Activated CD4-positive, CD25-positive, alpha-beta regulatory T cell treated with anti-CD3 and anti-CD28 coated beads, Interleukin-2, amount 50 U/mL, for 72 hours (primary cell): Measurements from ENCODE around the gene BCAS2.

Source experiments
- DNase-seq: peaks from one replicate; pipeline ENCODE4 v3.0.0; 2021

The BCAS2 gene

GRCh38 chr1:114554577-114554976, 26.8 kb downstream of the BCAS2 start:
- DNase-seq = no peak

- no peak for DNase-seq
Observed at GRCh38 chr1:114552106-114552639, 29.2 kb downstream of the BCAS2 start.

GRCh38 chr1:114551400-114551799, 30.0 kb downstream of the BCAS2 start:
- no peak for DNase-seq

DNA sequence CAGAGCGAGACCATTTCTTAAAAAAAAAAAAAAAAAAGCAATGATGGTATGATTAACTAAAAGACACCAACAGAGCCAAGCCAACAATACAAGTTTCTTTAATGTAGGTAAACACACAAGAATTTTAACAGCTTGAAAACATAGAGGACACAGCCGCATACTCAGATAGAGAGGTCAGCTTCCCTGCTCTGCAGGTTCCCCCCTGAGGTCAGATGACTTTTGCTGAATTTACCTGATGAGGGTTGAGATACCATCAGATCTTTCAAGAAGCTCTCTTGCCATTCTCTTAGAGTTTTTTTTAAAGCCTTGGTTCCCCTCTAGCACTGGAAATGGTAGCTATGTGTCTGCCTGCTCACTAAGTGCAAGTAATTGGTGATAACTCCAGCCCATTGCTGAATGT, 31.1 kb downstream of the BCAS2 start:
- DNase-seq = no peak

DNA sequence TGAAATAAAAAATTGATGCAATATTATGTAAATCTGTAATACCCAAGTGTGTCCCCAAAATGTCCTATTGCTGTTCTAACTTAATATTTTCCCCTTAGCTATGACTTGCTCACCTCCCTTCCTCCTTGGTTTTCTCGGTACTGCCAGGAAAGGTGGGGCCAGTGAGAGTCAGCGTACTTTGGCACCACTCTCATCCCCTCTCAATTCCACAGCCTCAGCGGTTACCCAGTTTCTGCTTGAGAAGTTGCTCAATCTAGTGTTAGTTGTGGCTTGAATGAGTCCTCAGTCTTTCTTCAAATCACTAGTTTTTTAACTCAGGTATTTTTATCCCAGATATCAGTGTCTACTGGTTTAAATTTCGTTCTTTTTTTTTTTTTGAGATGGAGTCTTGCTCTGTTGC, 32.3 kb downstream of the BCAS2 start:
- no peak for DNase-seq

DNA sequence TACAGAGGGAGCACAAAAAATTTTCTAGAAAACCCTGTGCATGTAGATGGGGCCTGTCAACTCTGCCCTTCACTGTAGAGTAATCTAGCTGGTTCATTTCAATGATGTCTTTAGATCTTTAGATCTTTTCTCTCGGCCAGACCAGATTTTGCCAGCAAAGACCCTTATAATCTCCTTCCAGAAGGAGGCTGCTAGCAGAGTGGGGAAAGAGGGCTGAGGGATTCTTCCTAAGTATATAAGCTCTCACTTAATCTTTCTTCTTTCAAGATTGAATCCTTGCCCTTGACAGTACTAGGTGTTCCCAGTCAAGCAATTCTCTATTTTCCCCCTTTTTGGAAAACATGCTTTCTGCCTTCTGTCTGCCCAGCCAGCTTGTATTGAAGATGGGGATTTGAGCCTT, 34.3 kb downstream of the BCAS2 start:
- no peak for DNase-seq

- no peak for DNase-seq
Observed at GRCh38 chr1:114545796-114546195, 35.6 kb downstream of the BCAS2 start.

DNA sequence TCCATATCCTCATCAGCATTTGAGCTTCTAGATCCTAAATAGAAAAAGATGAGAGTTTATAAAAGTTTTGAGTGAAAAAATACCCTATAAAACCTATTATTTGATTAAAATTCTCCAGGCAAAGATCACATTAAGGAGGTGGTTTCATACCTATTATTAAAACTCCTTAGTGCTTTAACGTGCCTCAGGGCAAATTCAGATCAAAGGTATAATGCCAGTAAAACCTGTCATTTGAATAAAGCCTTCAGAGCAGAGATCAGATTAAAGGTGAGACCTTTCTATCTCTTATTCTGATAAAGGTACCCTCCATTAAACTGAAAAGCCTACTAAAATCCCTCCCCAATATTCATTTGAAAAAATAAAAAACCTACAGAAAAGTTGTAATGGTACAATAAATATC, 36.1 kb downstream of the BCAS2 start:
- no peak for DNase-seq

- no peak for DNase-seq
Observed at GRCh38 chr1:114540821-114541220, 40.6 kb downstream of the BCAS2 start.

GRCh38 chr1:114540272-114540671, 41.1 kb downstream of the BCAS2 start:
- no peak for DNase-seq

GRCh38 chr1:114536043-114536442, 45.4 kb downstream of the BCAS2 start:
- no peak for DNase-seq

GRCh38 chr1:114535401-114535800, 46.0 kb downstream of the BCAS2 start:
- no peak for DNase-seq

- no peak for DNase-seq
Observed at GRCh38 chr1:114531094-114531493, 50.3 kb downstream of the BCAS2 start.

GRCh38 chr1:114530224-114530623, 51.2 kb downstream of the BCAS2 start:
- DNase-seq = no peak

DNA sequence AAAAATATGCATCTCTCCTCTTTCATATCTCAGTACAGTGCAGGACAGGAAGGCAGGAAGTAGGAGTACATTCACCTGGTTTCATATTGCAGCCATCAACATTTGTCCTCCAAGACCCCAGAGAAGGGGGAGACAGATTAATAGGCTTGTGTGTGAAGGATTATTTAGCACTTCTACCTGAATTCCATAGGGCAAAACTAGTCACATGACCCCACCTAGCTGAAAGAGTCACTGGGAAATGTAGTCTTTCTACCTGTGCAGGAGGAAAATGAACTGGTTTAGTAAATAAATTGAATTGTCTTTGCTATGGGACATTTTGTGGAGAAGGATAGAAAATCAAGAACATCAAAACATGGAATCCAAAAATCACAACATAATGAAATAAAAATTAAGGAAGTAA, 56.5 kb downstream of the BCAS2 start:
- DNase-seq = no peak

GRCh38 chr1:114522264-114522575, 59.2 kb downstream of the BCAS2 start:
- DNase-seq = no peak

DNA sequence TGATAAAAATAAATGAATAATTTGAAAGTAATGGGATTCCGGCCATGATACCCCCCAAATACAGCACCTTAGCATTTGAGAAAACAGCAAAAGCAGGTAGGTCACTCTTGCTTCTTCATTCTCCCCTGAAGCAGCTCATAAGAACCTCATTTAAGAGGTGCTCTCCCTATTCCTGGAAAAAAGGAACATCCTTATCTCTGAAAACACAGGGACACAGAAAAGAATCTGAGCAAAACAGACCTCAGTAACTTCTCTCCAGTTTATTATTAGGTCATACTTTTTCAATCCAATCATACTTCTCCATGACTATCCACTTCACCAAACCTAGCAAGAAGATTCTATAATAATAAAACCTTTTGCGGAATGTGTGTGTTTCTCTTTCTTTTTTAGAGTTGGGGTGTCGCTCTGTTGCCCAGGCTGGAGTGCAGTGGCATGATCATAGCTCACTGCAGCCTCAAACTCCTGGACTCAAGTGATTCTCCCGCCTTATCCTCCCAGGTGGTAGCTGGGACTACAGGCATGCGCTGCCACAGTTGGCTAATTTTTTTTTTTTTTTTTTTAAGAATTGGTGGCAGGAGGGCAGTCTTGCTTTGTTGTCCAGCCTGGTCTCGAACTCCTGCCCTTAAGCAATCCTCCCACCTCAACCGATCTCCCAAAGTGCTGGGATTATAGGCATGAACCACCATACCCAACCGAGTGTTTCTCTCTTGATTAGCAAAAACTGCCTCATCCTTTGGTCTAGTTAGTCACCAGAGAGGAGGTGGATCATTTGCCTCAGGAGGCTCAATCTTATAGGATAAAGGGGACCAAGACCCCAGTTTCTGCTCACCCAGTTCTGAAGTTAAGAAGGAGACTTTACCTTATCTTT, 59.8 kb downstream of the BCAS2 start:
- no peak for DNase-seq
